Suprapubic skin (tissue), 4 donors: ENCODE measurements around the gene IL17A. TPM values are rescaled to one million over a fixed set of nuclear protein-coding genes. Genes with fewer than 3 reads are reported as not detected.

Source experiments
- DNase-seq, 2 donors: peaks; one replicate each; pipeline ENCODE4 v3.0.0-alpha.2; 2019; ENCODE audit warnings: low spot score in 2 of 2
- H3K27ac ChIP-seq: fragments of 200-600 bp; sonication (generic); one replicate; pipeline ENCODE4 v1.5.1; 2019
- H3K27me3 ChIP-seq: fragments of 200-600 bp; sonication (generic); one replicate; pipeline ENCODE4 v1.5.1; 2019
- H3K36me3 ChIP-seq: fragments of 200-600 bp; sonication (generic); one replicate; pipeline ENCODE4 v1.5.1; 2019
- H3K4me1 ChIP-seq: fragments of 200-600 bp; sonication (generic); one replicate; pipeline ENCODE4 v1.5.1; 2019
- H3K4me3 ChIP-seq: fragments of 200-600 bp; sonication (generic); one replicate; pipeline ENCODE4 v1.5.1; 2019; ENCODE audit warnings: mild to moderate bottlenecking
- H3K9me3 ChIP-seq: fragments of 200-600 bp; sonication (generic); one replicate; pipeline ENCODE4 v1.5.1; 2019
- CTCF ChIP-seq, 2 donors: fragments of 200-600 bp in 1 of 2; fragments of 450-650 bp in 1 of 2; sonication (generic) in 1 of 2; IDR thresholded peaks; one replicate each; pipeline ENCODE4 v1.5.1; 2016 to 2019; ENCODE audit warnings: antibody characterized with exemption in 2 of 2, mild to moderate bottlenecking in 1 of 2, moderate library complexity in 1 of 2
- EP300 ChIP-seq: sonication (generic); formaldehyde crosslinking; IDR thresholded peaks from one replicate; pipeline ENCODE4 v1.6.1; 2017; ENCODE audit warnings: antibody characterized with exemption
- POLR2A ChIP-seq, 2 donors: fragments of 450-650 bp; IDR thresholded peaks; one replicate each; pipeline ENCODE4 v1.6.1; 2017; ENCODE audit warnings: antibody characterized with exemption in 2 of 2, mild to moderate bottlenecking in 2 of 2, moderate library complexity in 2 of 2
- POLR2AphosphoS5 ChIP-seq, 3 donors: sonication (generic); formaldehyde crosslinking; IDR thresholded peaks; one replicate each; pipeline ENCODE4 v1.6.1; 2017; ENCODE audit warnings: antibody characterized with exemption in 3 of 3
- WGBS: methylation state at CpG from one replicate; pipeline ENCODE4 v1.1.5; 2018; 5-methylcytosine and 5-hydroxymethylcytosine counted together
- total RNA-seq, 4 donors: library from RNA; depleted of rRNA; stranded (reverse); fragments of >200 nt; gene quantifications; one replicate each; pipeline ENCODE4 v1.1.0, GENCODE V29; 2016

Gene IL17A
- total RNA-seq, 4 donors from 2014 or later: not detected

DNA sequence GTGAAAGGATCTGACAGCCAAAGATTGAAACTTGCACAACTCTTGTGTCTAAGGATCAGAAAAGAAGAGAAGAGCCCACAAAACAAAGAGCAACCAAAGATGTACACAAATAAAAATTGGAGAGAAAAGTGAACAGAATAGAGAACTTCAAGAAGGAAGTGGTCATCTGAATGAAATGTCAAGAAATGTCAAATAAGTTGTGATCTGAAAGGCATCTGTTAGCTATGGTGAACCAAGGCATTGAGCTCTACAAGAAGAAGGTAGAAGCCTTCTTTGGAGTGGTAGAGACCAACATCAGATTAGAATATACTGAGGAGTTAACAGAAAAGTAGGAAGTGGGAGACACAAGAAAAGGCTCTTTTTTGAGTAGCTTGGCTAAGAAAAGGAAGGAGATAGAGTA, 29.6 kb downstream of the IL17A start:
- H3K36me3 ChIP-seq: no peaks in the 10 kb centered on the region

GRCh38 chr6:52216932-52217575, 30.9 kb downstream of the IL17A start:
- Histone ChIP-seq H3K36me3 (no peaks in the 10 kb centered on the region), H3K9me3 (no peaks in the 10 kb centered on the region), H3K4me3 (no peak overlapping the region), H3K27ac (no peak overlapping the region), H3K27me3 (no peaks in the 10 kb centered on the region), H3K4me1 (no peaks in the 10 kb centered on the region)
- no peak for TF ChIP-seq CTCF (IDR thresholded peaks at IDR 0.05)
- TF ChIP-seq POLR2AphosphoS5 (IDR thresholded peaks at IDR 0.05): no peak
- TF ChIP-seq POLR2A (IDR thresholded peaks at IDR 0.05): no peak
- no peak for TF ChIP-seq EP300
- DNase-seq: no peak
- 90% methylated on average over 5 of the region's 5 CpGs for WGBS

More for the DNA sequence above, 29.6 kb downstream of the IL17A start:
- no peaks in the 10 kb centered on the region for H3K9me3 ChIP-seq
- H3K4me3 ChIP-seq: no peak overlapping the region
- no peak overlapping the region for H3K27ac ChIP-seq
- DNase-seq: no peak
- TF ChIP-seq POLR2AphosphoS5 (IDR thresholded peaks at IDR 0.05): no peak
- no peak for TF ChIP-seq POLR2A (IDR thresholded peaks at IDR 0.05)
- TF ChIP-seq CTCF (IDR thresholded peaks at IDR 0.05): no peak
- no peak for TF ChIP-seq EP300
- peaks cover 3% of the 10 kb centered on the region for H3K27me3 ChIP-seq
- no peaks in the 10 kb centered on the region for H3K4me1 ChIP-seq

DNA sequence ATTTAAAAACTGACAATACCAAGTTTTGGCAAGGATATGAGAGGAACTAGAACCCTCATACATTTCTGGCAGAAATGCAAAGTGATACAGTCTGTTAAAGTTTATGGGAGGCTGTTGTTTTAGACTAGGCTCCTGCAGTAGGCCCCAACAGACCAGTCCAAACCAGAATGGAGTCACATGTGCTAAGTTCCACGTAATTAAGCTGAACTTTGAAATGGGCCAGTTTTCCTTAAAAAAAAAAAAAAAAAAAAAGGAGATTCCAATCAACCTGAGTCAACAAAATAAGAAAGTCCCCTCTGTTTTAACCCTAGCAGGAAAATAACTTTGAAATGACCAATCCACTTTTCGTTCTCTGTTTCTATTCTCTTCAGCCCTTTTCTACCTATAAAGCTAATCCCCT, 31.6 kb downstream of the IL17A start:
- no peak for TF ChIP-seq CTCF (IDR thresholded peaks at IDR 0.05)
- no peak for TF ChIP-seq POLR2AphosphoS5 (IDR thresholded peaks at IDR 0.05)
- no peak for TF ChIP-seq EP300
- TF ChIP-seq POLR2A (IDR thresholded peaks at IDR 0.05): no peak
- no peak overlapping the region for H3K4me3 ChIP-seq
- DNase-seq: no peak

GRCh38 chr6:52221302-52221701, 35.1 kb downstream of the IL17A start:
- H3K36me3 ChIP-seq: no peaks in the 10 kb centered on the region
- 52% methylated on average over 3 of the region's 3 CpGs for WGBS
- H3K4me3 ChIP-seq: no peak overlapping the region

More for the DNA sequence above, 31.6 kb downstream of the IL17A start:
- Histone ChIP-seq H3K27ac (no peak overlapping the region), H3K36me3 (no peaks in the 10 kb centered on the region), H3K27me3 (no peaks in the 10 kb centered on the region), H3K9me3 (no peaks in the 10 kb centered on the region), H3K4me1 (no peaks in the 10 kb centered on the region)
- 91% methylated on average over 2 of the region's 2 CpGs for WGBS

GRCh38 chr6:52227495-52227894, 41.3 kb downstream of the IL17A start:
- H3K9me3 ChIP-seq: no peaks in the 10 kb centered on the region
- no peaks in the 10 kb centered on the region for H3K36me3 ChIP-seq
- TF ChIP-seq CTCF (IDR thresholded peaks at IDR 0.05) (no peak), EP300 (no peak), POLR2A (IDR thresholded peaks at IDR 0.05) (no peak), POLR2AphosphoS5 (IDR thresholded peaks at IDR 0.05) (no peak)
- no peak overlapping the region for H3K4me3 ChIP-seq
- H3K27me3 ChIP-seq: no peaks in the 10 kb centered on the region
- H3K27ac ChIP-seq: no peak overlapping the region
- H3K4me1 ChIP-seq: no peaks in the 10 kb centered on the region
- no peak for DNase-seq
- WGBS: 69% methylated on average over 1 of the region's 1 CpG

More at GRCh38 chr6:52221302-52221701, 35.1 kb downstream of the IL17A start:
- Histone ChIP-seq H3K9me3 (no peaks in the 10 kb centered on the region), H3K4me1 (no peaks in the 10 kb centered on the region), H3K27me3 (no peaks in the 10 kb centered on the region), H3K27ac (no peak overlapping the region)
- TF ChIP-seq EP300: no peak
- no peak for TF ChIP-seq POLR2AphosphoS5 (IDR thresholded peaks at IDR 0.05)
- no peak for TF ChIP-seq POLR2A (IDR thresholded peaks at IDR 0.05)
- no peak for DNase-seq

GRCh38 chr6:52230685-52231084, 44.5 kb downstream of the IL17A start:
- no peak overlapping the region for H3K27ac ChIP-seq
- H3K4me3 ChIP-seq: no peak overlapping the region
- peaks cover 3% of the 10 kb centered on the region for H3K27me3 ChIP-seq
- WGBS: 73% methylated on average over 1 of the region's 1 CpG
- no peaks in the 10 kb centered on the region for H3K36me3 ChIP-seq
- H3K9me3 ChIP-seq: no peaks in the 10 kb centered on the region
- no peak for DNase-seq
- no peak for TF ChIP-seq POLR2A (IDR thresholded peaks at IDR 0.05)
- no peak for TF ChIP-seq POLR2AphosphoS5 (IDR thresholded peaks at IDR 0.05)
- TF ChIP-seq CTCF (IDR thresholded peaks at IDR 0.05): no peak
- TF ChIP-seq EP300: no peak
- peaks cover 4% of the 10 kb centered on the region for H3K4me1 ChIP-seq
